Measurements from ENCODE around the gene SLC39A9.

SLC39A9 gene, protein sequence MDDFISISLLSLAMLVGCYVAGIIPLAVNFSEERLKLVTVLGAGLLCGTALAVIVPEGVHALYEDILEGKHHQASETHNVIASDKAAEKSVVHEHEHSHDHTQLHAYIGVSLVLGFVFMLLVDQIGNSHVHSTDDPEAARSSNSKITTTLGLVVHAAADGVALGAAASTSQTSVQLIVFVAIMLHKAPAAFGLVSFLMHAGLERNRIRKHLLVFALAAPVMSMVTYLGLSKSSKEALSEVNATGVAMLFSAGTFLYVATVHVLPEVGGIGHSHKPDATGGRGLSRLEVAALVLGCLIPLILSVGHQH

DNA sequence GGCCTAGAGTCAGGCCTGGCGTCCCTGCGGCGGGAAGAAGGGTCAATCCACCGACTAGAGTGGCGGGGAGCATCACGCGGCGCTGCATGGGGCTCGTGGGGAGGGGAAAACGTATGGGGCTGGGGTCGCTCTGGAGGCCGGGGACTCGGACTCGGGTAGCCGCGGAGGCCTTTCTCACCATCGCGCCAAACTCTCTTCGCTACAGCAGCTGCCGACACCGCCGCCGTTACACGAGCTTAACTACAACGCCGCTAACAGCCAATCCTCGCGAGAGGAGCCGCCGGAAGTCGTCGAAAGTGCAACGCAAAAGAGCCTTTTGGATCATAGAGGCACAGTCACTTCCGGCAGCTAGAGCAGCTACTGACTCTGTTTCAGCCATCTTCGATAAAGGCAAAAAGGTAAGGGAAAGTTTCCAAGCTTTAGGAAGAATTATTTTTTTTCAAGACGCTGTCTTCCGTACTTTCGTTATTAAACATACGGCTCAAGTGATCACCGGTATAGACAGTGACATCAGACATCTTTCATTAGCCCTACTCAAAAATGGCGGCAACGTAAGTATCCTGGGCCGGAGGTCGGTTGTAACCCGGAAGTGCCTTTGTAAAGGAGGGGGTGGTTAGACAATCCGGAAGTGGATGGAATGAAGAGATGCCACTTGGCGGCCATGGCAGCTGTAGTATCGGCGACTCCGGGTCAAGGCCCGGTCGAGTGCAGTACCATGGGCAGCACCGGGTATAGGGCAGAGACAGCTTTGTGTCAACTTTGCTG is at the start of gene SLC39A9, which contains the start of gene ERH:
Gene SLC39A9, plus strand, starts transcription at position 640 of the 765 bp plus-strand sequence. CDS start 678 bp downstream, outside the sequence.
Gene ERH, minus strand, starts transcription at position 247 of the 765 bp plus-strand sequence. Its CDS starts 66 bp downstream, at position 181.
- H3K27ac ChIP-seq (ENCODE audit: low read length): no peak within 1 kb of the TSS
- peak within 1 kb of the TSS; percentile 98 for H3K4me3 ChIP-seq (ENCODE audit: low read length)
- WGBS (ENCODE audit: insufficient coverage, insufficient read length): no CpG with 5 or more reads among the region's 53 CpGs
- H3K36me3 ChIP-seq (ENCODE audit: control insufficient read depth, insufficient read depth, low read length): peaks cover 8% of the 10 kb centered on the region; the same call in 1 of the 2 replicates
- no peaks in the 10 kb centered on the region for H3K4me1 ChIP-seq (ENCODE audit: control insufficient read depth, insufficient read depth, low read length)
- H3K27me3 ChIP-seq (ENCODE audit: control insufficient read depth, insufficient read depth, low read length): no peaks in the 10 kb centered on the region
- no peaks in the 10 kb centered on the region for H3K9me3 ChIP-seq (ENCODE audit: control insufficient read depth, insufficient read depth, low read length)
- peak; percentile 89 for DNase-seq (ENCODE audit: low read depth, low spot score)

DNA sequence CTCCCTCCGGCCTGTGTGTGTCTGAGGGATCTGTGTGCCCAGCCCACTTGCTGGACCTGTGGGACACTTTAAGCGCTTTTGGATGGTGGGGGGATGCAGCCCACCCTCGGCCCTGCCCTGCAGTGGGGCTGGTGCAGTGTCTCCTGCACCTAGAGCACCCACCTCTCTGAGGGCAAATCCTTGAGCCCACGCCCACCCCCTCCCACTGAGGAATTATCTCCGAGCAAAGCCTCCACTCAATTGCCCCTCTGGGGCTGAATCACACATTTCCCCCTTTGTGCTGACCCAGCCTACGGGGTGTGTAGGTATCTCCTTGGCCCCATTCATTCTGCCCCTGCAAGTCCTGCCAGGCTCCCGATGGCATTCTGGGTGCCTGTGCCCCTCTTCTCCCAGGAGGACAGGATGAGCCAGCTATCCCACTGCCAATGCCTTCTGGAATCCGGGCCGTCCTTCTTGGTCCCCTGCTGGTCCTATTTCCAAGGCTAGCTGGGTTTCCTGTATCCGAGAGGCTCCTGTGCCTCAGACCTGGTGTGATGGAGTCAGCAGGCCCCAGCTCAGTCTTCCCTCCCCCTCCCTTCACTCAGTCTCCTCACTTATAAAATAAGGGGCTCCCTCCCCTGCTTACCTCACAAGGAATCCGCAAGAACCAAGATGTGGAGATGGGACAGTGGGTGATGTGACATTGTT is 49.3 kb upstream of the SLC39A9 start:
- Histone ChIP-seq H3K9me3 (ENCODE audit: control insufficient read depth, insufficient read depth, low read length) (no peaks in the 10 kb centered on the region), H3K27ac (ENCODE audit: low read length) (no peak overlapping the region), H3K27me3 (ENCODE audit: control insufficient read depth, insufficient read depth, low read length) (no peaks in the 10 kb centered on the region), H3K36me3 (ENCODE audit: control insufficient read depth, insufficient read depth, low read length) (no peaks in the 10 kb centered on the region), H3K4me3 (ENCODE audit: low read length) (no peak overlapping the region), H3K4me1 (ENCODE audit: control insufficient read depth, insufficient read depth, low read length) (peaks cover 2% of the 10 kb centered on the region)
- no CpG with 5 or more reads among the region's 11 CpGs for WGBS (ENCODE audit: insufficient coverage, insufficient read length)
- DNase-seq (ENCODE audit: low read depth, low spot score): no peak

DNA sequence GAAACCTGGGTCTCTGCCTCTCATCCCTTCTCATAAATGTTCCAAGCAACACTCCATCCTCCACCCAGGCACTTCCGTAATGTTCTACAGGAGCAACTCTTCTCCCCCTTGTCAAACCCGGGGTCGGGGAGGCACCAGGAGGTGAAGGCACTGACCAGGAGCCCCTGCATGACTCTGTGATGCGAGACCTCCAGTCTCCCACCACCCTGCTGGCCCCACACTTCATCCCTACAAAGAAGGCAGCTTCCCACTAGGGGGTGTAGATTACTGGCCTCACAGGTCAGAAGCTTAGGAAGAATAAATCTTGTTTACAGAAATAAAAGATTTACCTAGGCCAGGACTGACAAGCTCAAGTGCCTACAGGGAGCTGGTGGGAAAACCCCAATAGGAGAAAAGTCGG is 47.6 kb upstream of the SLC39A9 start:
- no peak overlapping the region for H3K4me3 ChIP-seq (ENCODE audit: low read length)
- H3K36me3 ChIP-seq (ENCODE audit: control insufficient read depth, insufficient read depth, low read length): no peaks in the 10 kb centered on the region
- no peaks in the 10 kb centered on the region for H3K9me3 ChIP-seq (ENCODE audit: control insufficient read depth, insufficient read depth, low read length)
- H3K4me1 ChIP-seq (ENCODE audit: control insufficient read depth, insufficient read depth, low read length): peaks cover 2% of the 10 kb centered on the region
- no peak overlapping the region for H3K27ac ChIP-seq (ENCODE audit: low read length)
- no CpG with 5 or more reads among the region's 5 CpGs for WGBS (ENCODE audit: insufficient coverage, insufficient read length)
- no peaks in the 10 kb centered on the region for H3K27me3 ChIP-seq (ENCODE audit: control insufficient read depth, insufficient read depth, low read length)
- DNase-seq (ENCODE audit: low read depth, low spot score): no peak

DNA sequence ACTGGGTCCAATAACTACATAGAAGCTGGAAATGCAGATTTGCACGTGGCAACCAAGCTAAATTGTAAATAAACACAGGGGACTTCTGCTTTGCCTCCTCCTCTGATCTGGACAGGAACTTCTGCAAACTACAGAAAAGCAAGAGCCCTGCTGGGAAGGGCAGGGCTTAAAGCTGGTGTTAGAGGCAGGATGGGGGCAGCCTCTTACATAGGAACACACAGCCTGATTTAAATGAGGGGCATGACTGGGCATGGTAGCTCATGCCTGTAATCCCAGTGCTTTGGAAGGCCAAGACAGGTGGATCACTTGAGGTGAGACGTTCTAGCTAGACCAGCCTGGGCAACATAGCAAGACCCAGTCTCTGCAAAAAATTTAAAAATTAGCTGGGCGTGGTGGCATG is 47.1 kb upstream of the SLC39A9 start:
- Histone ChIP-seq H3K36me3 (ENCODE audit: control insufficient read depth, insufficient read depth, low read length) (no peaks in the 10 kb centered on the region), H3K9me3 (ENCODE audit: control insufficient read depth, insufficient read depth, low read length) (no peaks in the 10 kb centered on the region), H3K27me3 (ENCODE audit: control insufficient read depth, insufficient read depth, low read length) (no peaks in the 10 kb centered on the region), H3K4me3 (ENCODE audit: low read length) (no peak overlapping the region), H3K27ac (ENCODE audit: low read length) (no peak overlapping the region), H3K4me1 (ENCODE audit: control insufficient read depth, insufficient read depth, low read length) (peaks cover 2% of the 10 kb centered on the region)
- no CpG with 5 or more reads among the region's 3 CpGs for WGBS (ENCODE audit: insufficient coverage, insufficient read length)
- DNase-seq (ENCODE audit: low read depth, low spot score): no peak

DNA sequence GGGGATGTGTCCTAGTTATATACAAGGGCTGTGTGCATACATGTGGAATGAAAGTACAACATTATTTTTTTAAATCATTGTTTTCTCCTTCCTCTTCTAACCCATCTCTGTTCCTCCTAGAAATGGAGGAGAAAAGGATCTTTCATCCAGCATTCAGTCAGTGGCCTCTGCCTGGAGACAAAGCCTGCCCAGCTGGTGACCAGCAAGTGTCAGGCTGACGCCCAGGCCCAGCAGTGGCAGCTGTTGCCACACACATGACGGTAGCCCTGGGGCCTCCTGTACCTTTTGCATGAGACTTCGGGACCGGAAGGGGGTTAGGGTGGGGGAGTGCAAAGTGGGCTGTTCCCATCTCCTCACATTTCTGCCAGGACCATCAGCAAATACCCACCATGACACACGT is 46.6 kb upstream of the SLC39A9 start:
- no peaks in the 10 kb centered on the region for H3K36me3 ChIP-seq (ENCODE audit: control insufficient read depth, insufficient read depth, low read length)
- H3K9me3 ChIP-seq (ENCODE audit: control insufficient read depth, insufficient read depth, low read length): no peaks in the 10 kb centered on the region
- H3K27me3 ChIP-seq (ENCODE audit: control insufficient read depth, insufficient read depth, low read length): no peaks in the 10 kb centered on the region
- H3K4me1 ChIP-seq (ENCODE audit: control insufficient read depth, insufficient read depth, low read length): peaks cover 2% of the 10 kb centered on the region
- DNase-seq (ENCODE audit: low read depth, low spot score): no peak
- H3K27ac ChIP-seq (ENCODE audit: low read length): no peak overlapping the region
- no peak overlapping the region for H3K4me3 ChIP-seq (ENCODE audit: low read length)
- no CpG with 5 or more reads among the region's 5 CpGs for WGBS (ENCODE audit: insufficient coverage, insufficient read length)

DNA sequence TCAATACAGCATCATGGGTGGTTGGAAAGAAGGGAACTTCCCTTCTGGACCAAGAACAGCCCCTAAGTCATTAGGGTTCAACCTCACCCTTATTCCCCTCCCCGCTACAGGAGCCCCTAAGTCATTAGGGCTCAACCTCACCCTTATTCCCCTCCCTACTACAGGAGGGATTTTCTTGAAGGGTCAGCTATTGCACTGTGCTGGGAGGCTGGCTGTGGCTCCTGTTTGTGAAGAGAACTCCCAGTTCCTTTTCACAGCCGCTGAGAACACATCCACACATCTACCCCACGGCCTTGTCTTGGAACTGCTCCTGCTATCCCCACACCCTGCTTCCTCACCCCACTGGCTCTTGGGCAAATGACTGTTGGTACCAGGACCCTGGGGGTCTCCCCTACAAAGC is 45.3 kb upstream of the SLC39A9 start:
- WGBS (ENCODE audit: insufficient coverage, insufficient read length): no CpG with 5 or more reads among the region's 3 CpGs

DNA sequence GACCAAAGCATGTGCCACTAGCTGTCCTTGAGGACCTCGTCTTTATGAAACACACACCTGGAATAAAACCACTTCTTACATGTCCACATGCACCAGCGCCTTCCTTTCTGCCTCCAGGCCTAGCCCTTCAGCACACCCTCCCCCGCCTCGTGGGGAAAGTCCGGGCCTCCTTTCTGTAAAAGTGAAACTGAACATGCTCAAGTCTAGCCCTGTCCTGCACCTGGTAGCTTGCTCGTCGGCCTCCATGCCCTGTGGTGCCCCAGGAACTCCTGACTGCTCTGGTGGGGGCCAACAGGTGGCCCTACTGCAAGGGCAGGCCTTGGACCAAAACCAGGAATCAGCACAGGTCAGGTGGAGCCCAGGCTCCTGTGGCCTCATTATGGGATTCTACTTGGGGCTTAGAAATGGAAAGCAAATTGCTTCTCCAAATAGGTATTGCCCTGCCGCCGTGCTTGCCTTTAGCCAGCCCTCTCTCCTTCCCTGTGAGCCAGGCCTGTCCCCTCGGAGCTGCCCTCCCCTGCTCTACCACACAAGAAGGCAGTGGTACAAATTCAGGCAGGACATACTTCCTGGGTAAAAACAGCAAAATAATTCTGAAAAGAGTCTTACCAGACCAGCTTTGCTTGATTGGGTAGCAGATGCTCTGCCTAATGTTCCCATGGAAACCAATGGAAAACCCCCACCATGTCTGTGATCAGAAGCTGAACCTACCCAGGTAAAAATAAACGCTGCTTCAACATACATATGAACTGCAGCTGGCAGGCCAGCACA is 43.9 kb upstream of the SLC39A9 start:
- H3K4me1 ChIP-seq (ENCODE audit: control insufficient read depth, insufficient read depth, low read length): peaks cover 2% of the 10 kb centered on the region; the same call in 1 of the 2 replicates
- H3K36me3 ChIP-seq (ENCODE audit: control insufficient read depth, insufficient read depth, low read length): no peaks in the 10 kb centered on the region
- H3K9me3 ChIP-seq (ENCODE audit: control insufficient read depth, insufficient read depth, low read length): no peaks in the 10 kb centered on the region
- no peaks in the 10 kb centered on the region for H3K27me3 ChIP-seq (ENCODE audit: control insufficient read depth, insufficient read depth, low read length)
- no peak for DNase-seq (ENCODE audit: low read depth, low spot score)
- H3K27ac ChIP-seq (ENCODE audit: low read length): no peak overlapping the region
- no CpG with 5 or more reads among the region's 11 CpGs for WGBS (ENCODE audit: insufficient coverage, insufficient read length)
- no peak overlapping the region for H3K4me3 ChIP-seq (ENCODE audit: low read length)

More for the DNA sequence above, 45.3 kb upstream of the SLC39A9 start:
- H3K4me1 ChIP-seq (ENCODE audit: control insufficient read depth, insufficient read depth, low read length): peaks cover 2% of the 10 kb centered on the region; the same call in 1 of the 2 replicates
- no peaks in the 10 kb centered on the region for H3K36me3 ChIP-seq (ENCODE audit: control insufficient read depth, insufficient read depth, low read length)
- no peaks in the 10 kb centered on the region for H3K27me3 ChIP-seq (ENCODE audit: control insufficient read depth, insufficient read depth, low read length)
- DNase-seq (ENCODE audit: low read depth, low spot score): no peak
- H3K27ac ChIP-seq (ENCODE audit: low read length): no peak overlapping the region
- no peak overlapping the region for H3K4me3 ChIP-seq (ENCODE audit: low read length)
- H3K9me3 ChIP-seq (ENCODE audit: control insufficient read depth, insufficient read depth, low read length): no peaks in the 10 kb centered on the region

DNA sequence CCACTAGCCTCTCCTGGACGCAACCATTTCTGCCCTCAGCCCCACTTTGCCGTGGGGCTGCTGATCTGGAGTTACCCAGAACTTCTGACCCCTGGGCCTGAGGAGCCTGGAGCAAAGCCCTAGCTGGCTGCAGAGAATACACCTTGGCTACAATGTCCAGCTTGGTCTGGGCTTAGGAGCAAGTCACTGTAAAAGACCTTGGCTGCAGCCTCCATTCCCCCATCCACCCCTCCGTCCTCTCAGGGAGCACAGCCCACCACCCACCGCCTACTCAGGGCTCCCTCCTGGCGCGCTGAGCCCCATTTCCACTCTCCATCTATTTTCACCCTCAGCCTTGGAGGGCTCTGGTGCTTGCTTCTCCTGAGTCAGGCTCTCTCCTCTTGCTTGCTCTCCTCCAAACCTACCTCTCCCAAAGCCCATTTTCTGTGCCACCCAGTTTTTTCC is 43.3 kb upstream of the SLC39A9 start:
- H3K36me3 ChIP-seq (ENCODE audit: control insufficient read depth, insufficient read depth, low read length): no peaks in the 10 kb centered on the region
- WGBS (ENCODE audit: insufficient coverage, insufficient read length): no CpG with 5 or more reads among the region's 6 CpGs
- no peaks in the 10 kb centered on the region for H3K27me3 ChIP-seq (ENCODE audit: control insufficient read depth, insufficient read depth, low read length)
- peaks cover 2% of the 10 kb centered on the region; the same call in 1 of the 2 replicates for H3K4me1 ChIP-seq (ENCODE audit: control insufficient read depth, insufficient read depth, low read length)
- H3K9me3 ChIP-seq (ENCODE audit: control insufficient read depth, insufficient read depth, low read length): no peaks in the 10 kb centered on the region
- H3K27ac ChIP-seq (ENCODE audit: low read length): no peak overlapping the region
- no peak for DNase-seq (ENCODE audit: low read depth, low spot score)
- H3K4me3 ChIP-seq (ENCODE audit: low read length): no peak overlapping the region

DNA sequence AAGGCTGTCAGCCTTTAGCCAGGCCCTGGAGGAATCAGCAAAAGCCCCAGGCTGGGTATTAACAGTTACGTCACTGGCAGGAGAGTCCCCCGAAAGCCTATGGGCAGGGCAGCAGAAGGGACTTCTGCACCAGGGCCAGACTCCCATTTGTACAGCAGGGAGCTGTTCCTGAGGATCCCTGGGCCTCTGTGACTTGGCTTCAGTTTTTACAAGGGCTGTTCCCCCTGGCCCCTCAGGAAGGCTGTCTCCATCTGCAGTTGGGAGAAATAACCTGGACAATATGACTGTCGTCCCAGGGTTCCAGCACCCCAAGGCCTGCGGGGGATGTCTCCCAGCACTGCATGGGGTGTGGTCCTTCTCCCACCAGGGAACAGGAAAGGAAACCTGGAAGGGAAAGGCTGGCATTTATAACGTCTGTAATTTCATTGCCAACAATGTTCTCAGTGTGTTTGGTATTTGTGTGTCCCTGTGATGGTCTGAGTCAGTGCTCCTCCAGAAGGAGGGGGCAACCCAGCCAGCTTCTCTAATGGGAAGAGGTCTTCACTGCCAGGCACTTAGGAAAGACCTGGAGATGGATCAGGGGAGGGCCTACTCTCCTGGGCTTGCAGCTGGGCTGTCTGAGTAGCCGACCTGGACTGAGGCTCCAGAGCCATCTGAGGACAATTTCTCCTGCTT is 42.7 kb upstream of the SLC39A9 start:
- no peak for DNase-seq (ENCODE audit: low read depth, low spot score)
- Histone ChIP-seq H3K9me3 (ENCODE audit: control insufficient read depth, insufficient read depth, low read length) (no peaks in the 10 kb centered on the region), H3K27ac (ENCODE audit: low read length) (no peak overlapping the region), H3K27me3 (ENCODE audit: control insufficient read depth, insufficient read depth, low read length) (no peaks in the 10 kb centered on the region), H3K4me1 (ENCODE audit: control insufficient read depth, insufficient read depth, low read length) (no peaks in the 10 kb centered on the region; the same call in 1 of the 2 replicates), H3K4me3 (ENCODE audit: low read length) (no peak overlapping the region), H3K36me3 (ENCODE audit: control insufficient read depth, insufficient read depth, low read length) (no peaks in the 10 kb centered on the region)
- WGBS (ENCODE audit: insufficient coverage, insufficient read length): no CpG with 5 or more reads among the region's 6 CpGs
